SK-N-SH (cell line): ENCODE measurements around the gene SORL1. TPM values are rescaled to one million over a fixed set of nuclear protein-coding genes. Genes with fewer than 3 reads are reported as not detected.

ENCODE experiments used
- CTCF ChIA-PET: fragments of 300-600, 350-600 bp; formaldehyde crosslinking; extraction: SDS; loops from one replicate; lab custom pipeline; 2021; lab: Yijun Ruan, JAX
- POLR2A ChIA-PET: fragments of 350-600 bp; sonication (Branson Sonifier 250); formaldehyde crosslinking; extraction: SDS; loops from one replicate; lab custom pipeline; 2020; ENCODE audit warnings: antibody characterized with exemption, inconsistent platforms; lab: Yijun Ruan, JAX
- DNase-seq: peaks from one replicate; pipeline ENCODE4 v3.0.0; 2012
- H2AFZ ChIP-seq: fragments of 200-600 bp; sonication (generic); 2 replicates; pipeline ENCODE4 v1.8.1; 2016; ENCODE audit warnings: antibody characterized with exemption, mild to moderate bottlenecking, low read depth
- H3F3A ChIP-seq: fragments of 200-600 bp; sonication (generic); replicated peaks from 2 replicates; pipeline ENCODE3; 2016; ENCODE audit warnings: antibody characterized with exemption, mild to moderate bottlenecking; ENCODE audit not compliant: insufficient read depth
- H3K27ac ChIP-seq, 2 experiments: fragments of 200-500 bp in 1 of 2; fragments of 200-600 bp in 1 of 2; sonication (Bioruptor generic) in 1 of 2; sonication (generic), shearing (Covaris generic) in 1 of 2; 2 replicates each; pipeline versions ENCODE4 v1.5.1 to v1.6.1; 2014 to 2016; ENCODE audit warnings: low read depth in 2 of 2, inconsistent platforms in 1 of 2, low read length in 1 of 2, mild to moderate bottlenecking in 1 of 2, mixed read lengths in 1 of 2
- H3K27me3 ChIP-seq: fragments of 200-600 bp; sonication (generic), shearing (Covaris generic); 2 replicates; pipeline ENCODE4 v1.6.1; 2016; ENCODE audit warnings: mixed run types; ENCODE audit not compliant: insufficient read depth
- H3K36me3 ChIP-seq, 2 experiments: fragments of 200-500 bp in 1 of 2; fragments of 200-600 bp in 1 of 2; sonication (Bioruptor generic) in 1 of 2; sonication (generic) in 1 of 2; replicated peaks in 1 of 2; 2 replicates each; pipeline versions ENCODE3 to v1.5.1; 2014 to 2016; ENCODE audit warnings: low read length in 1 of 2, mild to moderate bottlenecking in 1 of 2; ENCODE audit not compliant: insufficient read depth in 2 of 2, control insufficient read depth in 1 of 2
- H3K4me1 ChIP-seq, 2 experiments: fragments of 200-500 bp in 1 of 2; fragments of 200-600 bp in 1 of 2; sonication (Bioruptor generic) in 1 of 2; sonication (generic), shearing (Covaris generic) in 1 of 2; 2 replicates each; pipeline versions ENCODE4 v1.5.1 to v1.6.1; 2014 to 2016; ENCODE audit warnings: low read depth in 1 of 2, low read length in 1 of 2, mixed run types in 1 of 2; ENCODE audit not compliant: insufficient read depth in 2 of 2, control insufficient read depth in 1 of 2
- H3K4me2 ChIP-seq: fragments of 200-600 bp; sonication (generic), shearing (Covaris generic); 2 replicates; pipeline ENCODE4 v1.6.1; 2017; ENCODE audit warnings: mixed run types
- H3K4me3 ChIP-seq, 2 experiments: fragments of 200-500 bp in 1 of 2; fragments of 200-600 bp in 1 of 2; sonication (Bioruptor generic) in 1 of 2; sonication (generic), shearing (Covaris generic) in 1 of 2; 2 replicates each; pipeline versions ENCODE4 v1.5.1 to v1.8.1; 2014 to 2016; ENCODE audit warnings: low read depth in 2 of 2, inconsistent platforms in 1 of 2, low read length in 1 of 2, mild to moderate bottlenecking in 1 of 2, mixed read lengths in 1 of 2, moderate library complexity in 1 of 2
- H3K79me2 ChIP-seq: fragments of 200-600 bp; sonication (generic); 2 replicates; pipeline ENCODE4 v1.8.1; 2017; ENCODE audit warnings: mild to moderate bottlenecking; ENCODE audit not compliant: insufficient read depth
- H3K9ac ChIP-seq: fragments of 200-600 bp; sonication (generic); 2 replicates; pipeline ENCODE4 v1.6.1; 2017; ENCODE audit warnings: mixed run types
- H3K9me2 ChIP-seq: fragments of 200-600 bp; sonication (generic); 2 replicates; pipeline ENCODE4 v1.6.1; 2017; ENCODE audit warnings: mixed run types
- H3K9me3 ChIP-seq: fragments of 200-600 bp; sonication (generic); 2 replicates; pipeline ENCODE4 v1.6.1; 2017; ENCODE audit warnings: mixed run types, mild to moderate bottlenecking, moderate library complexity
- H4K20me1 ChIP-seq: fragments of 200-600 bp; sonication (generic); 2 replicates; pipeline ENCODE4 v1.6.1; 2017; ENCODE audit warnings: mild to moderate bottlenecking, mixed run types; ENCODE audit not compliant: insufficient read depth
- CTCF ChIP-seq: fragments of 200-600 bp; sonication (generic); IDR thresholded peaks from 2 replicates; pipeline ENCODE4 v1.6.1; 2017; ENCODE audit warnings: antibody characterized with exemption, mild to moderate bottlenecking, moderate library complexity
- REST ChIP-seq: IDR thresholded peaks from 2 replicates; pipeline ENCODE4 v1.6.1; 2012; ENCODE audit warnings: mild to moderate bottlenecking, low read depth, low read length, moderate library complexity
- WGBS: methylation state at CpG from one replicate; pipeline ENCODE4 v1.1.6; 2017; ENCODE audit warnings: low lambda C conversion rate; 5-methylcytosine and 5-hydroxymethylcytosine counted together
- polyA plus RNA-seq, 3 experiments: library from polyadenylated mRNA; depleted of rRNA; stranded (reverse); fragments of >200 nt; gene quantifications; 2 replicates each; pipeline ENCODE4 v1.2.3, GENCODE V29; 2012

SORL1 gene
- polyA plus RNA-seq, 1 of the 3 experiments (the other 2 are of a cell fraction) = 7.1 TPM

GRCh38 chr11:121661880-121662486, 209.9 kb downstream of the SORL1 start:
- H3K4me2 ChIP-seq = no peak overlapping the region
- POLR2A ChIA-PET = no interaction called here

More at GRCh38 chr11:121661880-121662486, 209.9 kb downstream of the SORL1 start:
- Histone ChIP-seq H3K9me3 (no peaks in the 10 kb centered on the region), H2AFZ (peak overlapping the region; percentile 51; the same call in 1 of the 2 replicates), H3K79me2 (no peaks in the 10 kb centered on the region), H3K4me1 (peaks cover 3 to 9% of the 10 kb centered on the region in 2 experiments; a peak in 1 of 4 replicates), H3K36me3 (no peaks in the 10 kb centered on the region), H3K27ac (peak overlapping the region in 1 of 2 experiments; percentile 64; a peak in 2 of 4 replicates), H3K4me3 (no peak overlapping the region), H4K20me1 (no peaks in the 10 kb centered on the region), H3F3A (peaks cover 13% of the 10 kb centered on the region), H3K9me2 (no peaks in the 10 kb centered on the region), H3K9ac (no peak overlapping the region), H3K27me3 (no peaks in the 10 kb centered on the region)
- TF ChIP-seq CTCF (peak; percentile 17), REST (no peak)
- DNase-seq = no peak
- WGBS = 31% methylated on average over 4 of the region's 4 CpGs
- CTCF ChIA-PET = interaction anchor here (0.9 to 1.5 kb wide), 4 partner anchors 8 to 844 kb away, joined by 3 to 5 read pairs (median 4); no protein-coding TSS in a partner anchor
